GM13976 (cell line): ENCODE data around the gene AMPH.
A peak's percentile ranks its signal among the peaks of the same experiment; 100 is the strongest.

ENCODE experiments used
- DNase-seq: peaks from one replicate; pipeline ENCODE4 v3.0.0; 2012; ENCODE audit warnings: low spot score
- in situ Hi-C: fragments of 300-500 bp; cut with MboI; formaldehyde crosslinking; loops from one replicate; pipeline ENCODE4 v1.12.0; 2022; ENCODE audit warnings: low sequenced_read_pairs, mixed read lengths, inconsistent platforms; ENCODE audit not compliant: unreplicated experiment
- TF ChIP-seq, protein P1 (sequence below): IDR thresholded peaks from 2 replicates; pipeline ENCODE4 v1.5.1; 2012; ENCODE audit warnings: borderline replicate concordance, mild to moderate bottlenecking; ENCODE audit not compliant: insufficient read depth; ENCODE audit errors: extremely low read depth, missing control alignments, control extremely low read depth

Gene AMPH

DNA sequence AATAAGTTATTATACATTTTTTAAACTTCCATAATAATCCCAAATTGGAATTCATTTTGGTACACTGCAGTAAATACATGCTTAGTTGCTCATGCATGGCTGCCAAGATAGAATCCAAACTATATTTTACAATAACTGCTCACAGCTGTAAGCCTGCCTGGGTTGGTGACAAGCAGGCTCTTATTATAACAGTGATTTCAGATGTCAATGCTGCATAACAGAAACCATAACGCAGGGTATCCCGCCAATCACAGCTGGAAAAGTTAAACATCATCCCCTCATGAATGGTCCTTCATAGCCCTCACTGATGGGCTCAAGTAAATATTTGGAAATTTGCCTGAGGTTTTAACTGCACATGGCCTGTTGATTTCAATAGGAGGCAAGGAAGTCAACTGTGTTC, 149.8 kb downstream of the AMPH start:
- TF ChIP-seq, protein P1, sequence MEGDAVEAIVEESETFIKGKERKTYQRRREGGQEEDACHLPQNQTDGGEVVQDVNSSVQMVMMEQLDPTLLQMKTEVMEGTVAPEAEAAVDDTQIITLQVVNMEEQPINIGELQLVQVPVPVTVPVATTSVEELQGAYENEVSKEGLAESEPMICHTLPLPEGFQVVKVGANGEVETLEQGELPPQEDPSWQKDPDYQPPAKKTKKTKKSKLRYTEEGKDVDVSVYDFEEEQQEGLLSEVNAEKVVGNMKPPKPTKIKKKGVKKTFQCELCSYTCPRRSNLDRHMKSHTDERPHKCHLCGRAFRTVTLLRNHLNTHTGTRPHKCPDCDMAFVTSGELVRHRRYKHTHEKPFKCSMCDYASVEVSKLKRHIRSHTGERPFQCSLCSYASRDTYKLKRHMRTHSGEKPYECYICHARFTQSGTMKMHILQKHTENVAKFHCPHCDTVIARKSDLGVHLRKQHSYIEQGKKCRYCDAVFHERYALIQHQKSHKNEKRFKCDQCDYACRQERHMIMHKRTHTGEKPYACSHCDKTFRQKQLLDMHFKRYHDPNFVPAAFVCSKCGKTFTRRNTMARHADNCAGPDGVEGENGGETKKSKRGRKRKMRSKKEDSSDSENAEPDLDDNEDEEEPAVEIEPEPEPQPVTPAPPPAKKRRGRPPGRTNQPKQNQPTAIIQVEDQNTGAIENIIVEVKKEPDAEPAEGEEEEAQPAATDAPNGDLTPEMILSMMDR: no peak
- no peak for DNase-seq
- in situ Hi-C loops: no loop called here

DNA sequence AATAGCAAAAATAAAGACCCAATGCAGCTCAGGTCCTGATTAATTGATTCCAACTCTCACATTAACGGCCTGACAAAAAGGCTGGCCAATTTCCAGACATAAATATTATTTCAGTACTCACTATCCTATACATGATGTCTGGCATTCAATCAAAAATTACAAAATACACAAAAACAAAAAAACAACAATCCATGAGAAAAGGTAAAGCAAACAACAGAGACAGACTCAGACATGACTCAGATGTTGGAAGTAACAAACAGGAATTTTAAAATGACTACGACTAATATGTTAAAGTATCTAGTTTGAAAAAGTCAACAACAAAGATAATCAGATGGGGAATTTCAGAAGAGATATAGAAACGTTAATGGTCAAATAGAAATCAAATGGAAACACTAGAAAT, 152.8 kb downstream of the AMPH start:
- TF ChIP-seq, protein P1: no peak
- in situ Hi-C loops: no loop called here
- DNase-seq: no peak

DNA sequence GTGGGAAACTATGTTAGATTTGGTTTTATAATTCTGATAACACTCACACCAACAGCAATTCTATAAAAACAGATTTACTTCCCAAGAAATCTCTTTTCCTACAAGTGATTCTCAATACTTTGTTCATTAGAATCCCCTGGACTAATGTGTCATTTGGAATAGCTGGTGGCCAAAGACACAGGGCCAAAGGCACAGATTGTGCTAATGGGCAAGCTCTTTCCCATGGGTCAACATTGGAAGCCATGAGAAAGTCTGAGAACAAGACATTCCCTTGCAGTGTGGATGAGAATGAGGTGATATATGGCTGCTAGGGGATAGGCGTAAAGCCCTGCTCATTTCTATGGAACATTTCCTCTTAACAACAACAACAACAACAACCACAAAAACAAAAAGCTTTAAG, 153.8 kb downstream of the AMPH start:
- TF ChIP-seq, protein P1: no peak
- no peak for DNase-seq
- in situ Hi-C loops: no loop called here

DNA sequence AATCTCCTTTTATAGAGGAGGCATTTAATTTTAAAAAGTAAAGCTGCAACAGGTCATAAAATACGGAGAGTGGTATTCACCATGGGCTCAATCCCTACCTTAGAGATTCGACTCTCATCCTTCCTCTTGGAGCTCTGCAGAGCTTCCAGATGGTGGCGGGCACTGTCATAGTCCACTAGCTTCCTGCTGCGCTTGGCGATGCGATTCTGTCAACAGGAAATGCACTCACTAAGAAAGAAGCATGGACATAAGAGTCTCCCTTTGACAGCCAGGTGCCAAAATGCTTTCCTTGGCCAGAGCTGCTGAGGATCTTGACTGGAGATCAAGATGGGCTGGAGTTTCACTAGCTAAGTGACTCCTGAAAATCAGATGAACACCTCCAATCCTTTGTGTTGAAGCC, 154.4 kb downstream of the AMPH start:
- no peak for DNase-seq
- TF ChIP-seq, protein P1: no peak
- in situ Hi-C loops: no loop called here

DNA sequence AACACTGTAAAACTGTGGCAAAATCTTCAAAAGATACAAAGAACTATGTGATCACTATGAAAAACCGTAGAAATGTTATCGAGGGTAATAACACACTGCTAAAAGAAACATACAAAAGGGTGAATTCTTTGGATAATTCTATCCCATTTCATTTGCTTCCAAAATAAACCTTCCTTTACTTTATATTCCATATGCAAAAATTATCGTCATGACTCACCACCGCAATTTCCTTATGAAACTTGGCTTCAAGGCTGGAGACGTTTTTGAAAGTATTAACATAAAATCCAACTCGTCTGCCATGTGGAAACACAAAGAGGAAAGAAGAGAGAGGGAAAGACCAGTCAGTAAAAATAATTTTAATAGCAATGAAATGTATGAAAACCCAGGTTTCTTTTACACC, 165.2 kb downstream of the AMPH start:
- TF ChIP-seq, protein P1: no peak
- no peak for DNase-seq
- in situ Hi-C loops: no loop called here

DNA sequence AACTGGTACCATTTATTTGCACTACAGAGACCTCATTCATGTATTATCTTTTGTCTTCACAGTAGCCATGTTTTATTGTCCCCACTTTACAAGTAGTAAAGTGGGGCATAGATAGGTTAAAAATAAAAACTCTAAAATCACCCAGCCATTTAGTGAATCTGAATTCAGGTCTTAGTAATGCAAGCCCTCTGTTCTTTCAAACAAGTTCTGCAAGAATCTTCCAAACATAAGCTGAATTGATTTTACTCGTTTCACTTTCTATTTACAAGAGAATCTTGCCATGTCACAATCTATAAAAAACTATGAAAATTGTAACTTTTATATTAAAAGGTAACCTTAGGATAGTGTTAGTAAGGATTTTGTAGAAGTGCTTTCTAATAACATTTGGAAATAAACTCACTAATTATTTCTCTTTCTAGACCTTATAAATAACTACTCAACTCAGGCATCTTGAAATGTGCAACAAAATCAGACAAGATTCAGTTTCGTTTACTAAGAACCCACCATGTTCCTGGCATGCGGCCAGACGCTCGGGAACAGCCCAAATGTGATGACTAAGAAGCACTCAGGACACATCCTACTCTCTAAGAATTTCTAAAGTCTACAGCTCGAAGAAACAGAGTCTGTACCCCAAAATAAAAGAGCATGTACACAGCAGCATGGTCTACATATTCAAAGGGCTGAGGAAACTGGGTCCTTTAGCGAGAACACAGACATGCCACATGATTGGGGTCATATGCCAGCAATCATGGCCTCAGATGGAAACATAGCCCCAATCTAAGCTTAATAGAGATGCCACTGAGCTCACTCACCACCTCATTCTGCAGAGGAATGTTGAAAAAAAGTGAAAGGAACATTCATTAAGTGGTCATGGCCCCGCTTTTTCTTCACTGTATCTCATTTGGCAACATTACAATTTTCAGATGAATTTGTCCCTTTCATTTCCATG, 167.6 kb downstream of the AMPH start:
- in situ Hi-C loops: no loop called here
- TF ChIP-seq, protein P1: no peak
- peak; percentile 45 for DNase-seq

DNA sequence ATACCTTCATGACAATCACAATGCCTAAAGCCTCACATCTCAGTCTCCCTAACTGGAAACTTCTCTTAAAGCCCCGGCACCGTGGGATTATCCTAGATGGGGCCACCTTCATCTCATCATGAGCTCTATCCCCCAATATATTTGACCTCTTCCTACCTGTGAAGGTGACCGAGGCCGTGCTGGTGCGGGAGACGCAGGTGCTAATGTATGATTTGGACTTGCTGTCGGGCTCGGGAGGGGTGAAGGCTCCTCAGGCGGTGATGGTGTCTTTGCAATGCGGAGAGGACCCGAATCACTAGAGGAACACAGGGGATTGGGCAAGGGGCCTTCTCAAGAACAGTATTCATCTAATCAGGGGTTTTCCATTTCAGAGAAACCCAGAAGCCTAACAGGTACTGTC, 168.4 kb downstream of the AMPH start:
- in situ Hi-C loops: no loop called here
- no peak for DNase-seq
- TF ChIP-seq, protein P1: no peak
